ENCODE data around the gene ZDHHC11. TPM values are rescaled to one million over a fixed set of nuclear protein-coding genes. Genes with fewer than 3 reads are reported as not detected.
"Not testable (repeated sequence)": the region's sequence is repeated elsewhere in the genome, so short reads cannot be mapped to it uniquely, and the experiment has no call there.

ZDHHC11 gene
- total RNA-seq, 4 donors from 2014 or later: 2.4 to 5.8 (median 4.8) TPM

- DNase-seq (ENCODE audit: low spot score); ATAC-seq (ENCODE audit: low FRiP score): not testable (repeated sequence)
Measured at GRCh38 chr5:795873-796272, 54.9 kb downstream of the ZDHHC11 start.

- DNase-seq (ENCODE audit: low spot score); ATAC-seq (ENCODE audit: low FRiP score): not testable (repeated sequence)
Measured at GRCh38 chr5:794948-795347, 55.8 kb downstream of the ZDHHC11 start.

GRCh38 chr5:788703-789102 is 62.1 kb downstream of the ZDHHC11 start:
- not testable (repeated sequence) for DNase-seq (ENCODE audit: low spot score); ATAC-seq (ENCODE audit: low FRiP score)

- ATAC-seq (ENCODE audit: low FRiP score); DNase-seq (ENCODE audit: low spot score): not testable (repeated sequence)
Measured at GRCh38 chr5:787857-788233, 62.9 kb downstream of the ZDHHC11 start.

DNA sequence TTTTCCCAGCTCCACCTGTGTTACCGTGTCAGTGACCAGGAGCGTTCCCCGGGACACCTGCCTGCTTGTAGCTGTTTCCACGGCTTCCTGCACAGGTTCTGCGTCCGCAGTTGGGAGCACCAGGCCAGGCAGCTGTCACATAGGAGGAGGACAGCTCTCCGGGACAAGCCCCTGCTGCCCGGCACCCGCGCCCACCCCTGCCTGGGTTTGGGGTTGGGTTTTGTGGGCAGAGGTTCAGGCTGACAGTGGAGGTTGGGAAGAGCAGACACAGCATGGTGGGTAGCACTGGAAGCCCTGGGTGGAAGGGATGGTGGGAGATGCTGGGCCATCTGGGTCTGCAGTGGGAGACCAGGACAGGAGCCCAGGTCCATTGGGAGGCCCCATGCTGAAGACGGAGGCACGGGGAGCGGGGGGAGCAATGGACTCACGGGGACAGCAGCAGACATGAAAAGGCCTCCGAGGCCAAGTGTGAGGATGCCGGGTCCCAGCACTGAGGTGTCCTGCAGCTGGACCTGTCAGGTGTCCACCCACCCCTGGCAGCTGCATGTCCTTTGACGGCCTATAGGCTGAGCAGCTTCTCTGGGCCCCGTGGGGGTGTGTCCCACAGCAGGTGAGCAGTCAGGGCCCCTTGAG is 63.4 kb downstream of the ZDHHC11 start:
- ATAC-seq (ENCODE audit: low FRiP score); DNase-seq (ENCODE audit: low spot score): not testable (repeated sequence)

DNA sequence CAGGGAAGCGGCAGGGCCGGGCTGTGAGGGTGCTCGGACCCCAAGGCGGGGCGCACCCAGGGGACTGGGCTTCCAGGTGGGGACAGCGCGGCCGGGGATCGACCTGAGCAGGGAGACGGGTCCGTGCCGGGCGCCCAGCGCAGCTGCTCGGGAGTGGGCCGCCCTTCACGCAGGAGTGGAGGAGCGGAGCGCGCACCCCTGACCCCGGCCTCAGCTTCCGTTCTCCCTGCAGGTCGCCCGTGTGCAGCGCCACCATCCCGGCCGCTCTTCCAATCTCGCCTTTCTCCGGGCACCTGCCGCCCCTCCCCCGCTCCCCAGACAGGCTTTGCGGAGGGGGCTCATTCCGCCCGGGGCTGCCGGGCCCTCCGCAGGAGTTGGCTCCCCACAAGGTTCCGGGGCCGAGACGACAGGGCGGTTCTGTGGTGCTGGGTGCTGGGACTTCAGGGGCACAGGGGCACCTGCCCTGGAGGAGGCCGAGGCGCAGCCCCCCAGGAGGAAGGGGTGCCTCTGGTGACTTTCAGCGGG is 65.5 kb downstream of the ZDHHC11 start:
- ATAC-seq (ENCODE audit: low FRiP score); DNase-seq (ENCODE audit: low spot score): not testable (repeated sequence)

DNA sequence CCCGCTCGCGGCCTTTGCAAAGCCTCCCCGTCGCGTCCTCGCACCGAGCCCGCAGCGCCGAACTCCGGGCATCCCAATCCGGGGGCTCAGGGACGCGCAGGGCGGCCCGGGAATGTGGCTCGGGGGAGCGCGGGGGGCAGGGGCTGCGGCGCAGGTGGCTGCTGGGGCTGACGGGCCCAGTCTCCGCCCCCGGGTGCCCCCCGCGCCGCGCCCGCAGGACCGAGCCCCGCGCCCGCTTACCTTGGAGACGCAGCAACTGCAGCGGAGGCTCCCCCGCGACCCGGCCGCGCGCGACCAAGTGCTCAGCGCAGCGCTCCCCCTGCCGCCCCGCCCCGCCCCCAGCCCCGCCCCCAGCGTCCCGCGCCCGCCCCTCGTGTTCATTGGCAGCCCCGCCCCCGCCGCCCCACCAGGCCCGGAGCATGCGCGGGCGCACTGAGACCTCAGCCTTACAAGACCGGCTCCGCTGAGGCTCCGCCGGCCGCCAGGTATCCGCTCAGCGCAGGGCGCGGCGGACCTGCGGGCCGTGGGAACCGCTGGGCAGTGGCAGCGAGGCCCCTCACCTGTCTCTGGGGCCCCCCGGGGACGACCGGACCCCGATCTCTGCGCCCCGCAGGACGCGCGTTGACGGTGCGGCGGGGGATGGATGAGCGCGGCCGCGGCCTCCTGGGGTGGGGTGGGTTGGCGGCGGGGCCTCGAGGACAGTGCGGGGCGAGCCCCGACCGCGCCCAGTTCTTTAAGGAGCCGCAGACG is 66.2 kb downstream of the ZDHHC11 start, which contains the start of gene ZDHHC11B:
Gene ZDHHC11B, minus strand, starts transcription at position 302 of the 750 bp plus-strand sequence. CDS start 17,810 bp downstream, outside the sequence.
- ATAC-seq (ENCODE audit: low FRiP score) (peak; percentile 78), DNase-seq (ENCODE audit: low spot score) (peak; percentile 96)

- peak; percentile 3 for ATAC-seq (ENCODE audit: low FRiP score)
- not testable (repeated sequence) for DNase-seq (ENCODE audit: low spot score)
Measured at GRCh38 chr5:783881-784427, 66.8 kb downstream of the ZDHHC11 start.

- peak; percentile 45 for ATAC-seq (ENCODE audit: low FRiP score)
- not testable (repeated sequence) for DNase-seq (ENCODE audit: low spot score)
Measured at GRCh38 chr5:783049-783802, 67.6 kb downstream of the ZDHHC11 start.

- ATAC-seq (ENCODE audit: low FRiP score); DNase-seq (ENCODE audit: low spot score): not testable (repeated sequence)
Measured at GRCh38 chr5:782356-782755, 68.4 kb downstream of the ZDHHC11 start.

- DNase-seq (ENCODE audit: low spot score); ATAC-seq (ENCODE audit: low FRiP score): not testable (repeated sequence)
Measured at GRCh38 chr5:780571-780970, 70.2 kb downstream of the ZDHHC11 start.

GRCh38 chr5:778967-779366 is 71.8 kb downstream of the ZDHHC11 start:
- DNase-seq (ENCODE audit: low spot score); ATAC-seq (ENCODE audit: low FRiP score): not testable (repeated sequence)

DNA sequence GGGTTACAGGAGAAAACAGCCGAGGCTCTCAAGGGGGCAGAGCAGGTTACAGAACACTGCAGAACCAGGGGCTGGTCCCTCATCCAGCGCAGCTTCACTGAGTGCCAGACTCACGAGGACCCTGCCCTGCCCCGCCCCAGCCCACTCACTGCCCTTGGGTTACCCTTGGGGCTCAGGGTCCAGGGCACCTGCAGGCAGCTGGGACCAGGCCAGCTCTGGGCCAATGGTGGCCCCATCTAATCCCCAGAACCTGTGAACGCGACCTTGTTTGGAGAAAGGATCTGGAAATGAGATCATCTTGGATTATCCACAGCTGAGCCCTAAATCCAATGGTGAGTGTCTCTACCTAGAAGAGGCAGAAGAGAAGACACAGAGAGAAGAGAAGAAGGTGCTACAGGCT is 72.4 kb downstream of the ZDHHC11 start:
- not testable (repeated sequence) for ATAC-seq (ENCODE audit: low FRiP score); DNase-seq (ENCODE audit: low spot score)

GRCh38 chr5:777756-778161 is 73.0 kb downstream of the ZDHHC11 start:
- DNase-seq (ENCODE audit: low spot score) (no peak), ATAC-seq (ENCODE audit: low FRiP score) (no peak)
- TF ChIP-seq, protein P1, sequence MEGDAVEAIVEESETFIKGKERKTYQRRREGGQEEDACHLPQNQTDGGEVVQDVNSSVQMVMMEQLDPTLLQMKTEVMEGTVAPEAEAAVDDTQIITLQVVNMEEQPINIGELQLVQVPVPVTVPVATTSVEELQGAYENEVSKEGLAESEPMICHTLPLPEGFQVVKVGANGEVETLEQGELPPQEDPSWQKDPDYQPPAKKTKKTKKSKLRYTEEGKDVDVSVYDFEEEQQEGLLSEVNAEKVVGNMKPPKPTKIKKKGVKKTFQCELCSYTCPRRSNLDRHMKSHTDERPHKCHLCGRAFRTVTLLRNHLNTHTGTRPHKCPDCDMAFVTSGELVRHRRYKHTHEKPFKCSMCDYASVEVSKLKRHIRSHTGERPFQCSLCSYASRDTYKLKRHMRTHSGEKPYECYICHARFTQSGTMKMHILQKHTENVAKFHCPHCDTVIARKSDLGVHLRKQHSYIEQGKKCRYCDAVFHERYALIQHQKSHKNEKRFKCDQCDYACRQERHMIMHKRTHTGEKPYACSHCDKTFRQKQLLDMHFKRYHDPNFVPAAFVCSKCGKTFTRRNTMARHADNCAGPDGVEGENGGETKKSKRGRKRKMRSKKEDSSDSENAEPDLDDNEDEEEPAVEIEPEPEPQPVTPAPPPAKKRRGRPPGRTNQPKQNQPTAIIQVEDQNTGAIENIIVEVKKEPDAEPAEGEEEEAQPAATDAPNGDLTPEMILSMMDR (IDR thresholded peaks at IDR 0.05): no peak
